ENCODE data around the gene ENPEP.
A peak's percentile ranks its signal among the peaks of the same experiment; 100 is the strongest.

ENPEP gene

DNA sequence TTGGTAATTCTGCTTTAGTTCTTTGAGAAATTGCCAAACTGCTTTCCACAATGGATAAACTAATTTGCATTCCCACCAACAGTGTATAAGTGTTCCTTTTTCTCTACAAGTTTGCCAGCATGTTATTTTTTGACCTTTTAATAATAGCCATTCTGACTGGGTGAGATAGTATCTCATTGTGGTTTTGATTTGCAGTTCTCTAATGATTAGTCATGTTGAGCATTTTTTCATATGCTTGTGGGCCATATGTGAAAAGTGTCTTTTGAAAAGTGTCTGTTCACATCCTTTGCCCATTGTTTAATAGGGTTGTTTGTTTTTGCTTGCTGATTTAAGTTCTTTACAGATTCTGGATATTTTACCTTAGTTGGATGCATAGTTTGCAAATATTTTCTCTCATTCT is 25.9 kb downstream of the ENPEP start:
- H3K4me3 ChIP-seq (ENCODE audit: low read depth, low read length) = no peak overlapping the region
- TF ChIP-seq, protein P1, sequence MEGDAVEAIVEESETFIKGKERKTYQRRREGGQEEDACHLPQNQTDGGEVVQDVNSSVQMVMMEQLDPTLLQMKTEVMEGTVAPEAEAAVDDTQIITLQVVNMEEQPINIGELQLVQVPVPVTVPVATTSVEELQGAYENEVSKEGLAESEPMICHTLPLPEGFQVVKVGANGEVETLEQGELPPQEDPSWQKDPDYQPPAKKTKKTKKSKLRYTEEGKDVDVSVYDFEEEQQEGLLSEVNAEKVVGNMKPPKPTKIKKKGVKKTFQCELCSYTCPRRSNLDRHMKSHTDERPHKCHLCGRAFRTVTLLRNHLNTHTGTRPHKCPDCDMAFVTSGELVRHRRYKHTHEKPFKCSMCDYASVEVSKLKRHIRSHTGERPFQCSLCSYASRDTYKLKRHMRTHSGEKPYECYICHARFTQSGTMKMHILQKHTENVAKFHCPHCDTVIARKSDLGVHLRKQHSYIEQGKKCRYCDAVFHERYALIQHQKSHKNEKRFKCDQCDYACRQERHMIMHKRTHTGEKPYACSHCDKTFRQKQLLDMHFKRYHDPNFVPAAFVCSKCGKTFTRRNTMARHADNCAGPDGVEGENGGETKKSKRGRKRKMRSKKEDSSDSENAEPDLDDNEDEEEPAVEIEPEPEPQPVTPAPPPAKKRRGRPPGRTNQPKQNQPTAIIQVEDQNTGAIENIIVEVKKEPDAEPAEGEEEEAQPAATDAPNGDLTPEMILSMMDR (IDR thresholded peaks at IDR 0.05; ENCODE audit: low read depth, low read length) = no peak

DNA sequence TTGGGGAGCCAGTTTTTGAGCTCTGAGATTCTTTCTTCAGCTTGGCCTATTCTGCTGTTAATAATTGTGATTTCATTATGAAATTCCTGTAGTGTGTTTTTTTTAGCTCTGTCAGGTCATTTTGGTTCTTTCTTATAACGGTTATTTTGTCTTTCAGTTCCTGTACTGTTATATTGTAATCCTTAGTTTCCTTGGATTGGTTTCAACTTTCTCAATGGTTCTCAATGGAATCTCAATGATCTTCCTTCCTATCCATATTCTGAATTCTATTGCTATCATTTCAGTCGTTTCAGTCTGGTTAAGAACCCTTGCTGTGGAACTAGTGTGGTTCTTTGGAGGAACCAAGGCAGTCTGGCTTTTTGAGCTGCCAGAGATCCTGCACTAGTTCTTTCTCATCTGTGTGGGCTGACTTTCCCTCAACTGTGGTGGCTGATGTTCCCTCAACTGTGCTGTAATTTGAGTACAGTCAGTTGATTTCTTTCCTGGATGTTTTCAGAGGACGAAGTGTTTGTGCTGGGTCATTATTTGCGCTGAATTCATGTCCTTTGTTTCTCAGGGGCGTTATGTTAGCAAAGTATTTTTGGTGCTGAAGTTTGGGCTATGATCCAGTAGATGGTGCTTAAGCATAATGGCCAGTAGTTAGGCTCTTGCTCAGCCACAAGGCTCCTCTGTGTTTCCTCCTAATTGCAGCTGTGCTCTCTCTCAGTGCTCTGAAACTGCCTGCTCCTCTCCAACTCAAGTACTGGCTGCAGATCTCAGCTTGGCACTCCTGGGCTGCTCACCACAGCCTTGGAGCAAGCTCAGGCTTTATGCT is 27.5 kb downstream of the ENPEP start:
- TF ChIP-seq, protein P1 (IDR thresholded peaks at IDR 0.05; ENCODE audit: low read depth, low read length) = no peak
- no peak overlapping the region for H3K4me3 ChIP-seq (ENCODE audit: low read depth, low read length)

DNA sequence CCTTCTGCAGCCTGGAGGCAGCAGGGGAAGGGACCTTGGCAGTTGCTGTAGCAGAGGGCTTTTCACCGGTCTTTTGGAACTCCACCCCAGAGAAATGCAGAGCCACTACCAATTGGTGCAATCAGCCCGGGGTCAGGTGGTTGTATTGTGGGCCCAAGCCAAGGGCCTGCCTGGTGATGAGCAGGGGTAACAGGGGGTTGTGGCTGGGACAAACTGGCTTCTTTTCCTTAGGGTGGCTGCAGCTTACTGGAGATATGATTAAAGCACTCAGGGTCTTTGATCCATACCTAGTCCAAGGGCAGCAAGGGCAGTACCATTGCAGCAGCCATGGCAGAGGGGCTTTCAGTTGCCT is 28.1 kb downstream of the ENPEP start:
- H3K4me3 ChIP-seq (ENCODE audit: low read depth, low read length) = no peak overlapping the region
- TF ChIP-seq, protein P1 (IDR thresholded peaks at IDR 0.05; ENCODE audit: low read depth, low read length) = no peak

DNA sequence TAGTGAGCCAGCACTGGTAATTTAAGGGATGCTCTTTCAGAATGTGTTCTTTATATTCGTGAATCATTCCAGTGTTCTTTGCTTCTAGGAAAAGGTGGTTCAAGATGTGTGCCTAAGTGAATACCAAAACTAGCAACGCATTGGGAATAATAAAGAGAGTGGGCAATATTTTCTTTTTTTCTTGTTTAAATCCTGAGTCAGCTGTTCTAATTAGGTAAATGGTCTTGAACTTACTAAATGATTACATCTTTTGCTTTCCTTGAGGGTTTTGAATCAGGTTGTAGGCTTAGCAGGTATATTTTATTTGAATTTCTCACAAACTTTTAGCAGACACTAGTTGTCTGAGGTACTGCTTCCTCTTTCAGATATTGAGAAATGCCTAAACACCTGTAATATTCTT is 29.5 kb downstream of the ENPEP start:
- H3K4me3 ChIP-seq (ENCODE audit: low read depth, low read length) = no peak overlapping the region
- TF ChIP-seq, protein P1 (IDR thresholded peaks at IDR 0.05; ENCODE audit: low read depth, low read length) = no peak

DNA sequence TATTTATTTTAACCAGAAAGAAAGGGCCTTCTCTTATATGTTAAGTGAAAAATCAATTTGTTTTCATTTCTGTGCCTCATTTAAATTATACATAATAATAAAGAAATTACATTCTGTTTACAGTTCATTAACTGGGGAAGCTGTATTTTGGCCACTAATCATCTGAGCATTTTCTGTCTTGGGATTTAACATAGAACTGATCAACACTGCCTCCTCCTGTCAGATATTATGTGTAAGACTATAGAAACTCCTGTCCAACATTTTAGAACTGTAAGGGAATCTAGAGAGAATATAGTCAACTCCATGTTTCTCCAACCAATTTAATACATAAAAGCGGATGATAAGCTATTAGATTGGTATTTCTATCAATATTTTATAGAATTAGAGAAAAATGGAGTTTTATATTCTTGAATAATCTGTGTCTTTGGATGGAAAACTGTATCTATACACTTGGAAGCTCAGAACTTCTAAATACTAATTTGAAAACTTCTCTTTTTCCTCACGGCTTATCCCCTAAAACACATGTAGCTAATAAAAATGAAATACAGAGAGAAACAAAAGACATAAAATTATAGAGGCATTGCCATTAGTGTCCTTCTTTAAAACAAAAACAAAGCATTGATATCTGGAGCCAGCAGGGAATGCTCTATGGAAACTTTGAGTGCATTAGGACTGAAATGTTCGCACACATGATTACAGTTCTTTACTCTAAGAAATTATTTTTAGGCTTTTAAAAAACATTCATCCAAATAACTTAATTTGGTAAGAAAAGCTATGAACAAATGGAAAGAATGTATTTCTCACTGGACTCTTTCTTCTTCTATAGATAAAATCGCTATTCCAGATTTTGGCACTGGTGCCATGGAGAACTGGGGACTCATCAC is 33.1 kb downstream of the ENPEP start:
- TF ChIP-seq, protein P1 (IDR thresholded peaks at IDR 0.05; ENCODE audit: low read depth, low read length) = peak; percentile 13; the same call in 1 of the 2 replicates

DNA sequence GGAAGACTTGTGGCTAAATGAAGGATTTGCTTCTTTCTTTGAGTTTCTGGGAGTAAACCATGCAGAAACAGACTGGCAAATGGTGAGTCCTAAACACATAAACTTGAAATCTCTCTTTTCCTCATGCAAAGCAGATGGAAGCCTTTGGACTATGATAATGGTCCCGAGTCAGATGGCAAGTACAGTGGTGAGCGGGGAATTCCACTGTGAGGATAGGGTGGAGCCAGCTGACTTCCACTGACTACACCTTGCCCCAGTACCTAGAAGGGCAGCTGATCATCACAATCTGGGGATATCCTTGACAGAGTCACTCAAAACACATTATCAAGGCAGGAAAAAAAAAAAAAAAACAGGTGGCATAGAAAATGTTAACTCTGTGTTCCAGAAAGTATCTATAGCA is 34.3 kb downstream of the ENPEP start:
- TF ChIP-seq, protein P1 (IDR thresholded peaks at IDR 0.05; ENCODE audit: low read depth, low read length) = no peak
- no peak overlapping the region for H3K4me3 ChIP-seq (ENCODE audit: low read depth, low read length)

More for the DNA sequence above, 33.1 kb downstream of the ENPEP start:
- H3K4me3 ChIP-seq (ENCODE audit: low read depth, low read length) = no peak overlapping the region
